Stimulated activated CD4-positive, alpha-beta T cell treated with anti-CD3 and anti-CD28 coated beads, Interleukin-12 subunit alpha, Interleukin-12 subunit beta, amount 100 ng/mL, for 4 hours (primary cell): ENCODE data around the gene SYTL3.
"Not testable (repeated sequence)": the region's sequence is repeated elsewhere in the genome, so short reads cannot be mapped to it uniquely, and the experiment has no call there.

Experiments
- DNase-seq: peaks from one replicate; pipeline ENCODE4 v3.0.0-alpha.2; 2020

SYTL3 gene

DNA sequence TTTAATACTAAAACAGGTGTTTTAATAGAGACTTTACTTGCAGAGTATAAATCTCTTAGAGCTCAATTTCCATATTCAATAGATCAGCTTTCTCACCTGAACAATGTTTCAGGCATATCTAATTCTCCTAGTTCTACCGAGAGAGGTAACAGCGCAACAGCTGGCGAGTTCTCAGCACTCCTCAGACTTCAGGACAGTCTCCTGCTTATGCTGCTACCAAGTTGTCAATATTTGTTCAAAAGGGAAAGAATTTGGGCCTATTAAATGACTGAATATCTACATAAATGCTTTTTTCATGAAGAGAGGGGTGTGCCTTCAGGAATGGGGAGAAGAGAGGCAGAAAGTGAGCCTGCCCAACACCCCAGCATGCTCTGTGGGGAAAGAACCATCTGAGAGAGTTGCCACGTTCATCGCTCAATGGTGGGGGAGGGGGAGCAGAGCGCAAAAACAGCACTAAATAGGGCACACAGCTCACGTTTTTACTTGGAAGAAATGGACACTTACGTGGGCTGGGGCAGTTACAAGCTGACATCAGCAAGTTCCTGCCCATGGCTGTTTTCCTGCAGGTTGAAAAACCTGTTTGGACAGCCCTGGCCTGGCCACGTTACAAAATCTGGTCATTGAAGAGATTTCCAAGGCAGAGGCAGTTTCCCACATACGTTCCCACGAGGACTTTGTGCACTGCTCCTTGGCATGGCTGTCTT lies 131.3 kb downstream of the SYTL3 start:
- no peak for DNase-seq

- no peak for DNase-seq
Observed at GRCh38 chr6:158781692-158782373, 132.0 kb downstream of the SYTL3 start.

GRCh38 chr6:158782432-158783166 lies 132.7 kb downstream of the SYTL3 start:
- no peak for DNase-seq

DNA sequence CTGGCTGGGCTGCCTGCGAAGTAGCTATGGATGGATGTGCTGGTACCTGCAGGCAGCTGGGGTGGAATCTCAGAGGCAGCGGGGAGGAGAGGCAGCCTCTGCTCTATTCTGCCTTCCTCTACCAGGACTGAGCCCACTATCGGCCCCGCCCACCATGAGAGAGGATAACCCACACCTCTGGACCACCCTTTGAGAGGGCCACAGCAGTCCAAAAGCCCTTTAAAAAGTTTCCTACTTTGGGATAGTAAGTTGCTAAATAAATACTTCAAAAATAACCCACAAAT lies 133.3 kb downstream of the SYTL3 start:
- no peak for DNase-seq

GRCh38 chr6:158783851-158784250 lies 134.0 kb downstream of the SYTL3 start:
- no peak for DNase-seq

DNA sequence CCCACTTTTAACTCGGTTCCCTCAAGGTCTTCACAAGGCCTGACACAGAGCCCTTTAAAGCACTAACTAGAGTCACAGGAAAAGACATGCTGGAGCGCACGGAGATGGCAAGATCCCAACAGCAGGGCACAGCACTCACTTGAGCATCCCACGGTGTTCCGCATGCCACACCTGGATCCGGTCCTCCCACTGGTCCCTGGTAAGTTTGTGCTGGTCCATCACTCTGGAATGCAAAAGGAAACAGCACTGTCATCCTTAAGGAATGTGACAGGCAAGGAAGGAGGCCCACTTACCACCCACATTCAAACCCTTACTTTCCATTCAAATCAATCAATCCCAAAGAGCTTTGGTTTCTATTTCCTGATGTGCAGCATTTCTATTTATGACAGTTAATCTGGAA lies 134.7 kb downstream of the SYTL3 start:
- DNase-seq: no peak

- DNase-seq: no peak
Observed at GRCh38 chr6:158785036-158785435, 135.2 kb downstream of the SYTL3 start.

DNA sequence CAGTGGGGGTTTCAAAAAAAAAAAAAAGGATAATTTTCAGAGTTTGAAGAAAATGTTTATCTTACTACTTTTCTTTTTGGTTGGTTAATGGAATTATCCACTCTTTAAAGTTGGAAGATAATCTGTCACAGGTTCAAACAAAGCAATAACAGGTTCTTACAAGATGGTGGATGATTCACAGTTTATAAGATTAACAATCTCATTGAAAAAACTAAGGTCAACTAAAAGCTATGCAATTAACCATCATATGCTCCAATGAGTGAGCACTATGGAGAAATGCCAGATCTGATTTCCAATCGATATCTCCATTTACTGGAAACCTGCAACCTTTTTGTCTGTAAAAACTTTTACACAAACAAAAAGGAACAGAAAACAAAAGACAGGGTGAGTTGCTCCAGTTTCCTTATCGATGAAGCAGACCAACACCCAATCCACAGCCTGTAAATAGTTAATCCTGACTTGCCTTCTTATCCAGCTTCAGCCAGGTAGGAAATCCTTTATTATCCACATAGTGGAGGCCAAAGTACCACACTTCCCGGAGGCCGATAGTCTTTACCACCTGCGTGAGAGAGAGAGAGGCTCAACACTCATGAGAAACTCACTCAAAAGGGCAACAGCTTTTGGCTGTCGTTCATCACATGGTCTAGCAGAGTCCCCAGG lies 136.9 kb downstream of the SYTL3 start:
- DNase-seq: no peak

- DNase-seq: no peak
Observed at GRCh38 chr6:158787395-158787794, 137.5 kb downstream of the SYTL3 start.

GRCh38 chr6:158789115-158789917 lies 139.5 kb downstream of the SYTL3 start:
- no peak for DNase-seq

DNA sequence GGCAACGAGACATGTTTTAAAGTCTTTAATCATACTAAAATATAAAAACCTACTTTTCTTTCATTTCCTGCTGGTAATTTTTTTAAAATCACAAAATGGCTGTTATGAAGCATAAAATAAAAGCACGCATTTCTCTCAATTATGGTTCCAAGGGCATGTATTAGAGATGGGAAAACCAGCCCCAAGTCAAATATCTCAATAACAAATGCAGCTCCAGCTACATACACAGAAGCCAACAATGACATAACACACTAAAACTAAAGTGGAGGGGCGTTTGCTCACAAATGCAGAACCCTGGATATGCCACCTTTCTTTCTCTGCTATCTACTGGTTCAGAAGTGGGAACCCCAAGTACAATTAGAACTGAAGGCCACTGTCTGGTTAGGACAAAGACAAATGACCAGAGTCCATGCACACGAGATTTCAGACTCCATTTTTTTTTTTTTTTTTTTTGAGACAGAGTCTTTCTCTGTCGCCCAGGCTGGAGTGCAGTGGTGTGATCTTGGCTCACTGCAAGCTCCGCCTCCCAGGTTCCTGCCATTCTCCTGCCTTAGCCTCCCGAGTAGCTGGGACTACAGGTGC lies 141.5 kb downstream of the SYTL3 start:
- no peak for DNase-seq

GRCh38 chr6:158792505-158792904 lies 142.7 kb downstream of the SYTL3 start:
- DNase-seq: not testable (repeated sequence)

- no peak for DNase-seq
Observed at GRCh38 chr6:158793432-158793831, 143.6 kb downstream of the SYTL3 start.

- DNase-seq: no peak
Observed at GRCh38 chr6:158795516-158795915, 145.7 kb downstream of the SYTL3 start.

DNA sequence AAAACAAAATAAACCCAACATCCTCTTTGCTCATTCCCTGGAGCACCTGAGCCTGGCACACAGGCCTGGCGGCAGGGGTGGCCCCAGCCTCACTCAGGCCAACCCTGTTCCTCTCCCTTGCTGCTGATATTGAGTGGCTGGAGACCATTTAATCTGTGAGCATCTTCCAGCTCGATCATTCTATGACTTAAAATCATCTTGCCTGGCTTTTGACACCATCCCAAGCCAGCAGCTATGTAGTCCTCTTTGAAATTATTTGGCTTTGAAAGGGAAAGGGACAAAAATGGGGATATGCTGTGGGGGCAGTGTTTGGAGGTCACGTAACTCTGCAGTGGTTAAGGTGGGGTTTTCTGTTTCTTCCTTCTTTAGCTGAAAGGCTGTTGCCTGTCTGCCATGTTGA lies 146.5 kb downstream of the SYTL3 start:
- DNase-seq: no peak

- DNase-seq: no peak
Observed at GRCh38 chr6:158797331-158798310, 147.8 kb downstream of the SYTL3 start.

GRCh38 chr6:158798311-158798710 lies 148.5 kb downstream of the SYTL3 start:
- no peak for DNase-seq

DNA sequence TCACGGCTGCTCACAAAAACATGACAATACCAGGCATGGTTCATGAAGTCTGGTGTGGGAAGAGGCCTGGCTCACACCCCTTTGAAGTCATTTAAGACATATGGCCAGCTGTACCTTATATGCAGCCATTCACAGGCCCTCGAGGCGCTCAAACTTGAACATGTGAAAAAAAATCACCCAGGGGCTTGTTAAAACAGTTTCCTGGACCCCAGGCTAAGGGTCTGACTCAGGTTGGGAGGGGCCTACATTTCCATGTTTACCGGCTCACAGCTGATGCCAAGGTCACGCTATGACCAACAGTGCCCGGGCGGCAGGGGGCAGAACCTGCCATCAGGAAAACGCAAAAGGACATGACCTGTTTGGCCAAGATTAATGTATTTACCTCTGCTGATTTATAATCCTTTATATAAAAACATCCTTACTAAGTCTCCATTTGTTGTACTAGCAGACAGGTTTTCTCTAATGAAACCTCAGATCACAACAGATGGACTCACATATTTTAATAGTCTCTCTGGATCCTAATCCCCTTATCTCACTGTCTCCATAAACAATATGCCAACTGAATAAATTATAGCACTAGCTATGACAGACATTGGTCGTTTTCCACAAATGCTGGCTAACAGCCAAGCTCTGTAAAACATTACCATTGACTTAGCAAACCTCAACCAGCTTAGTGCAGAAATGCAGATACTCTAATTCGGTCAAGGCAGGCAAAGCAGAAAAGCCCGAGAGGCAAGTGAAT lies 149.4 kb downstream of the SYTL3 start:
- no peak for DNase-seq

DNA sequence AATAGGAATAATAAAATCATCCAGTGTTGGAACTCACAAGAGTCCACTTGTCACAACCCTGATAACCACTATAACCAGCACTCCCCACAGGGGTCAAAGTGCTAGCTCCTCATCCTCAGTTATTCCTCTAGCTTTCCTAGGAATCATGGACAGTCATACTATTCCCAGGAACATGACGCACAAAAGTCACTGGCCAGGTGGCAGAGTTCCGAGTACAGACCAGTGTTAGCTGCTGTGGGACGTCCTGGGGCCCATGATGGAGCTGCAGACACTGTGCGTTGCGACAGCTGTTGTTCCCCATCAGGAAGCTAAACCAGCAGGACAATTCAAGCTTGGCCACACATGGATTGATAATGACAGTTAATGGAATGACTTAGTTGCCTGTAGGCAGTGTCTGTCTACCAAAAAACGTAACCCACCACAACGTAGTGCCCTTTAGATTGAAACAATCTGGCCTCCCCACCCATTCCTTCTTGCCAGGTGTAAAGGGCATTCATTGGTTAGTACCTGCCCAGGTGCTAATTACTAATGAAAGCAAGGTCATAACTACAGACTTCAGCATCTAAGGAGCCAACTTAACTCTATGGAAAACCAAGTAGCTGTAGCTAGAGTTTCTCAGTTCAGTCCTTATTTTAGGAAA lies 151.9 kb downstream of the SYTL3 start:
- DNase-seq: no peak

DNA sequence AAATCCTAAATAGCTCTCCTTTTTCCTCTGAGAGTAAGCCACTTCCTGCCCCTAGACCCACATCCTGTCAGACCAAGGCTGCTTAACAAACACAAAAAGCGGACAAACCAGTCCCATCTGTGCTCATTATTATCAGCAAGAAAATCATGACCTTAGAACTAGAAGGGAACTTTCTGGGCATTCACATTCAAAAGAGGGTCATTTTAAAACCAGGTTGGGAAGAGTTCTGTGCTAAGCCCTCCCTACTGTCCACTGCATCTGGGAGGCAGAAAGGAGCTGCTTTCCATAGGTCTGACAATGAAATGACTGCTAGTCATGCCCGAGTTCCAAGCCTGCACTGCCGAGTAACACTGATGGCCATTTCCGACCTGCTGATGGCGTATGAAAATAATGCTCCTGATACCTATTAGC lies 153.9 kb downstream of the SYTL3 start:
- no peak for DNase-seq
